NCI-H128 (cell line): Measurements from ENCODE around the gene KIF5B.

ENCODE experiments used
- DNase-seq: peaks from one replicate; lab custom pipeline; 2025; ENCODE audit not compliant: unreplicated experiment; lab: John Stamatoyannopoulos, UW

Gene KIF5B

GRCh38 chr10:31962826-31963588 lies 93.2 kb downstream of the KIF5B start:
- no peak for DNase-seq

GRCh38 chr10:31961277-31962074 lies 94.7 kb downstream of the KIF5B start:
- DNase-seq: peak; percentile 15

- no peak for DNase-seq
Observed at GRCh38 chr10:31959461-31960173, 96.6 kb downstream of the KIF5B start.
